Ascending aorta (tissue), 2 donors: ENCODE data around the gene ARHGEF40. TPM values are rescaled to one million over a fixed set of nuclear protein-coding genes. Genes with fewer than 3 reads are reported as not detected.

Experiments used
- DNase-seq, 2 donors: peaks; one replicate each; pipeline ENCODE4 v3.0.0-alpha.2; 2019; ENCODE audit warnings: low spot score in 2 of 2
- H3K27ac ChIP-seq, 2 donors: fragments of 200-600 bp; sonication (generic); one replicate each; pipeline ENCODE4 v1.5.1; 2016 to 2017; ENCODE audit warnings: mild to moderate bottlenecking in 1 of 2
- H3K27me3 ChIP-seq: fragments of 200-600 bp; sonication (generic); one replicate; pipeline ENCODE4 v1.5.1; 2017
- H3K36me3 ChIP-seq, 2 donors: fragments of 200-600 bp; sonication (generic); one replicate each; pipeline ENCODE4 v1.5.1; 2016
- H3K4me1 ChIP-seq, 2 donors: fragments of 200-600 bp; sonication (generic); one replicate each; pipeline ENCODE4 v1.5.1; 2016 to 2017; ENCODE audit warnings: mild to moderate bottlenecking in 1 of 2
- H3K4me3 ChIP-seq, 2 donors: fragments of 200-600 bp; sonication (generic); one replicate each; pipeline ENCODE4 v1.5.1; 2016 to 2017; ENCODE audit warnings: mild to moderate bottlenecking in 1 of 2
- H3K9me3 ChIP-seq, 2 donors: fragments of 200-600 bp; sonication (generic); one replicate each; pipeline ENCODE4 v1.5.1; 2016
- intact Hi-C: fragments of 100-400 bp; cut with DNase I; formaldehyde crosslinking; loops from one replicate; pipeline ENCODE4 v1.15.1; 2023
- total RNA-seq: library from RNA; depleted of rRNA; stranded (reverse); fragments of >200 nt; gene quantifications from one replicate; pipeline ENCODE4 v1.1.0, GENCODE V29; 2016
- TF ChIP-seq, protein P1 (sequence below), 3 experiments: fragments of 200-600 bp in 2 of 3; fragments of 450-650 bp in 1 of 3; sonication (generic) in 2 of 3; IDR thresholded peaks; one replicate each; pipeline ENCODE4 v1.5.1; 2016 to 2019; ENCODE audit warnings: antibody characterized with exemption in 3 of 3, mild to moderate bottlenecking in 1 of 3, moderate library complexity in 1 of 3

ARHGEF40 gene
- total RNA-seq, 1 donor from 2014 or later, result 64.8 TPM

DNA sequence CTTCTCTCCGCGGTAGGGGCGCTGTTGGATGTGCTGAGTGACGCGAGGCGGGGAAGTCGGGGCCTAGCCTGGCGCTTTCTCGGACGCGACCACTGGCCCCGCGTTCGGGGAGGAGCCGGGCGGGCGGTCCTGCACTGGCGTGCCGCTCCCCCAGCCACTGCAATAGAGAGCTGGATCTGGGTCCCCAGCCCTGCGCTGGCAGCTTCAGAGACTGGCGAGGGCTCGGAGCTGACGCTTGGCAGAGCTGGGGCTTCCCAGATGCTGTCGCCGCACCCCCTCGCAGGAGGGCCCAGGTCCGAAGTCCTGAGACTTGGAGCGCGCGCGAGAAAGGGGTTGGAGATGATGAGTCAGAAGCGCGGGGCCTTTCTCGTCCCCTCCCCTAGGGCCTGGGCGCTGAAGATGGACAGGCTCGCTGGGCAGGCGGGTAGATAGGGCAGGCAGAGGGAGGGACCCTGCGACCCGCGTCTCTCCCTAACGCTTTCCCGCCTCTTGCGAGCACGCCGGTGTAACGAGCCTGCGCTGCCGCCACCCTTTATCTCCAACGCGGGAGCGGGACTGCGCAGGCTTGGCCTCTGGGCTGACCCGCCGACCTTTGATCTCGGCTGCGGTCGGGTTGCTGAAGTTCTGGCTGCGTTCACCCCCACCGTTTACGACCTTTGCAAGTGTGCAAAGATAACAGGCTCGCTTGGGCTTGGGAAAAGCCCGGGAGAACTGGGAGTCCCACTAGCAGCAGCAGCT is 33.8 kb downstream of the ARHGEF40 start:
- peak; percentile 87 to 98 for DNase-seq
- TF ChIP-seq, protein P1, sequence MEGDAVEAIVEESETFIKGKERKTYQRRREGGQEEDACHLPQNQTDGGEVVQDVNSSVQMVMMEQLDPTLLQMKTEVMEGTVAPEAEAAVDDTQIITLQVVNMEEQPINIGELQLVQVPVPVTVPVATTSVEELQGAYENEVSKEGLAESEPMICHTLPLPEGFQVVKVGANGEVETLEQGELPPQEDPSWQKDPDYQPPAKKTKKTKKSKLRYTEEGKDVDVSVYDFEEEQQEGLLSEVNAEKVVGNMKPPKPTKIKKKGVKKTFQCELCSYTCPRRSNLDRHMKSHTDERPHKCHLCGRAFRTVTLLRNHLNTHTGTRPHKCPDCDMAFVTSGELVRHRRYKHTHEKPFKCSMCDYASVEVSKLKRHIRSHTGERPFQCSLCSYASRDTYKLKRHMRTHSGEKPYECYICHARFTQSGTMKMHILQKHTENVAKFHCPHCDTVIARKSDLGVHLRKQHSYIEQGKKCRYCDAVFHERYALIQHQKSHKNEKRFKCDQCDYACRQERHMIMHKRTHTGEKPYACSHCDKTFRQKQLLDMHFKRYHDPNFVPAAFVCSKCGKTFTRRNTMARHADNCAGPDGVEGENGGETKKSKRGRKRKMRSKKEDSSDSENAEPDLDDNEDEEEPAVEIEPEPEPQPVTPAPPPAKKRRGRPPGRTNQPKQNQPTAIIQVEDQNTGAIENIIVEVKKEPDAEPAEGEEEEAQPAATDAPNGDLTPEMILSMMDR (IDR thresholded peaks at IDR 0.05), result peak in 2 of 3 experiments; percentile 81 to 88
- Histone ChIP-seq H3K4me3 (peak overlapping the region; percentile 67 to 73), H3K9me3 (no peaks in the 10 kb centered on the region), H3K36me3 (no peaks in the 10 kb centered on the region), H3K27me3 (no peaks in the 10 kb centered on the region), H3K4me1 (peaks cover 3 to 22% of the 10 kb centered on the region in 2 donors), H3K27ac (peak overlapping the region; percentile 97)
- intact Hi-C loops, result loop anchor here (1.0 to 10.0 kb wide), 5 partner anchors 12 to 422 kb away; partner anchors contain the start of genes HNRNPC, RNASE4 and SUPT16H

- intact Hi-C loops, result loop anchor here (1.0 to 10.0 kb wide), 6 partner anchors 12 to 422 kb away; partner anchors contain the start of genes HNRNPC, RNASE4 and SUPT16H
Measured at GRCh38 chr14:21104448-21105060, 34.5 kb downstream of the ARHGEF40 start.

GRCh38 chr14:21105095-21105494 is 35.0 kb downstream of the ARHGEF40 start:
- Histone ChIP-seq H3K4me1 (peaks cover 0 to 15% of the 10 kb centered on the region in 2 donors), H3K4me3 (no peak overlapping the region), H3K27ac (peak overlapping the region; percentile 97), H3K36me3 (no peaks in the 10 kb centered on the region), H3K9me3 (no peaks in the 10 kb centered on the region), H3K27me3 (no peaks in the 10 kb centered on the region)
- no peak for DNase-seq
- intact Hi-C loops, result loop anchor here (2.0 to 10.0 kb wide), 3 partner anchors 164 to 280 kb away; partner anchors contain the start of genes HNRNPC and SUPT16H
- TF ChIP-seq, protein P1 (IDR thresholded peaks at IDR 0.05), result no peak

More at GRCh38 chr14:21104448-21105060, 34.5 kb downstream of the ARHGEF40 start:
- Histone ChIP-seq H3K27ac (peak overlapping the region; percentile 97), H3K4me3 (peak overlapping the region; percentile 67 to 73), H3K36me3 (no peaks in the 10 kb centered on the region), H3K9me3 (no peaks in the 10 kb centered on the region), H3K4me1 (peaks cover under 1 to 17% of the 10 kb centered on the region in 2 donors), H3K27me3 (no peaks in the 10 kb centered on the region)
- TF ChIP-seq, protein P1 (IDR thresholded peaks at IDR 0.05), result peak; percentile 92 to 98 (median 97)
- DNase-seq, result peak in 1 of 2 donors; percentile 89

DNA sequence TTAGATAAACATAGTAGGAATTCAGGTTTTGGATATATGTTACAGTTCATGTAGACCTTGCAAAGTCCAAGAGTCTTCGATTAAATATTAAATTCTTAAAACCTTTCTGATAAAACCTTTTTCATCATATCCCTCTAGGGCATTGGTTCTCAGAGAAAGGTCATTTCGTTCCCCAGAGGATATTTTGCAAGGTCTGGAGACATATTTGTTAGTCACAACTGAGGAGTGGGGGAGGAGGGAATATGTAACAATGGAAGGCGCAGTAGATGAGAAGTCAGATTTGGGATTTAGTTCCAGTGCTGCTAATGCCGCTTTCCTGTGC is 36.0 kb downstream of the ARHGEF40 start:
- intact Hi-C loops, result loop anchor here (5.0 to 10.0 kb wide), 2 partner anchors 249 to 279 kb away; partner anchors contain the start of gene SUPT16H
- H3K27me3 ChIP-seq, result no peaks in the 10 kb centered on the region
- peak overlapping the region; percentile 6 to 63 for H3K27ac ChIP-seq
- no peak for DNase-seq
- peak overlapping the region in 1 of 2 donors; percentile 20 for H3K4me3 ChIP-seq
- no peaks in the 10 kb centered on the region for H3K9me3 ChIP-seq
- TF ChIP-seq, protein P1 (IDR thresholded peaks at IDR 0.05), result no peak
- H3K36me3 ChIP-seq, result no peaks in the 10 kb centered on the region
- H3K4me1 ChIP-seq, result peaks cover 0 to 15% of the 10 kb centered on the region in 2 donors

DNA sequence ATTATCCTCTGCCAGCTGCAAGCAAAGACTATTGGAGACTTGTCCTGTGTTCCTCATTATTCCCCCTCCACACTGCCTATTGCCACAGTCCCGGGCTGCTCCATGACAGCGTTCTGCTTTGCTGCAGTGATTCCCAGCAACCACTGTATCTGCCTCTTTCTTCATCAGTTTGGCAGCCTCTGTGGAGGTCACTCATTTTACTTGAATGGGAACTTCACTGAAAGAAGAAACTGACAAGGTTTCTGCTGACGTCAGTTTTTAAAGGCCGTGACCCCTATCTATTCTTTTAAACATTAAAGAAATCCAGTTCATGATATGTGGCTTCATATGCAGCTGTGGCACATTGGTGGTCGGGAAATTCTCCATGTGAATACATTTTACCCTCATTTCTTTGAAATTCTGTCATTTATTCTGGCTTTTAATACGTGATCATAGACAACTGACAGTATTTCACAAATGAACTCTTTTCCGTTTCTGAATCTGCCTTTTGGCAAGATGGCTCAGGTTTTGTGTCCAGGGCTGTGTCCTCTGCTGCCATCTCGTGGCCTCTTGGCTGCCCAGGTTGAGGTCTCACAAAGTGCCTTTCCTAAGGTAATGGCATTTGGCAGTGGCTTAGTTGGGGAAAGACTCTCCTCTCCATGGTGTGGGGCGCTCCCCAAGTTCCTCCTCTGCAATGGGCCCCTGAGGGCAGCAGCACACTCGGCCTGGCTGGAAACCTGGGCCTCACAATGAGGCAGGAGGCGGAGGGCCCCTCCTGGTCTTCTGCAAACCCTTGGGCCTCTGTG is 36.6 kb downstream of the ARHGEF40 start:
- peaks cover 0 to 15% of the 10 kb centered on the region in 2 donors for H3K4me1 ChIP-seq
- TF ChIP-seq, protein P1 (IDR thresholded peaks at IDR 0.05), result peak; percentile 71 to 94 (median 87)
- H3K4me3 ChIP-seq, result peak overlapping the region in 1 of 2 donors; percentile 20
- no peaks in the 10 kb centered on the region for H3K9me3 ChIP-seq
- H3K27me3 ChIP-seq, result no peaks in the 10 kb centered on the region
- intact Hi-C loops, result loop anchor here (5.0 to 10.0 kb wide), 2 partner anchors 249 to 278 kb away; partner anchors contain the start of gene SUPT16H
- H3K27ac ChIP-seq, result peak overlapping the region; percentile 45 to 63
- peak; percentile 29 to 89 for DNase-seq
- no peaks in the 10 kb centered on the region for H3K36me3 ChIP-seq
